Gastrocnemius medialis (tissue), 4 donors: ENCODE data around the gene SEMG1.

Source experiments
- CTCF ChIP-seq, 5 experiments: fragments of 450-650 bp in 3 of 5; fragments of 200-600 bp in 2 of 5; sonication (generic) in 2 of 5; IDR thresholded peaks in 4 of 5; conservative IDR thresholded peaks in 1 of 5; 1 replicate in 4 of 5; 2 replicates in 1 of 5; pipeline ENCODE4 v1.5.1; 2016 to 2019; ENCODE audit warnings: antibody characterized with exemption in 5 of 5, mild to moderate bottlenecking in 3 of 5, moderate library complexity in 3 of 5
- POLR2A ChIP-seq, 2 donors: fragments of 450-650 bp; IDR thresholded peaks; one replicate each; pipeline ENCODE4 v1.6.1; 2017; ENCODE audit warnings: antibody characterized with exemption in 2 of 2, mild to moderate bottlenecking in 2 of 2, moderate library complexity in 2 of 2

- no peak for TF ChIP-seq CTCF (IDR thresholded peaks at IDR 0.05 in 4 of 5, conservative IDR thresholded peaks at IDR 0.05 in 1 of 5)
- no peak for TF ChIP-seq POLR2A (IDR thresholded peaks at IDR 0.05)
These were observed 30.1 kb upstream of the SEMG1 start for GRCh38 chr20:45176526-45177267.
